Omental fat pad (tissue), 4 donors: Measurements from ENCODE around the gene BFAR. TPM values are rescaled to one million over a fixed set of nuclear protein-coding genes. Genes with fewer than 3 reads are reported as not detected.

Source experiments
- ATAC-seq: fragments of 150-250 bp; one replicate; pipeline ENCODE4 v1.9.1; 2016; ENCODE audit warnings: mild to moderate bottlenecking, moderate library complexity; ENCODE audit not compliant: low FRiP score
- DNase-seq: peaks from one replicate; pipeline ENCODE4 v3.0.0-alpha.2; 2019; ENCODE audit warnings: low spot score
- total RNA-seq, 4 donors: library from RNA; depleted of rRNA; stranded (reverse); fragments of >200 nt; gene quantifications; one replicate each; pipeline ENCODE4 v1.1.0, GENCODE V29; 2016
- TF ChIP-seq, protein P1 (sequence below), 3 donors: fragments of 450-650 bp; IDR thresholded peaks; one replicate each; pipeline ENCODE4 v1.5.1; 2016 to 2017; ENCODE audit warnings: antibody characterized with exemption in 3 of 3, mild to moderate bottlenecking in 3 of 3, moderate library complexity in 2 of 3

Gene BFAR, protein sequence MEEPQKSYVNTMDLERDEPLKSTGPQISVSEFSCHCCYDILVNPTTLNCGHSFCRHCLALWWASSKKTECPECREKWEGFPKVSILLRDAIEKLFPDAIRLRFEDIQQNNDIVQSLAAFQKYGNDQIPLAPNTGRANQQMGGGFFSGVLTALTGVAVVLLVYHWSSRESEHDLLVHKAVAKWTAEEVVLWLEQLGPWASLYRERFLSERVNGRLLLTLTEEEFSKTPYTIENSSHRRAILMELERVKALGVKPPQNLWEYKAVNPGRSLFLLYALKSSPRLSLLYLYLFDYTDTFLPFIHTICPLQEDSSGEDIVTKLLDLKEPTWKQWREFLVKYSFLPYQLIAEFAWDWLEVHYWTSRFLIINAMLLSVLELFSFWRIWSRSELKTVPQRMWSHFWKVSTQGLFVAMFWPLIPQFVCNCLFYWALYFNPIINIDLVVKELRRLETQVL
- 10 to 100 TPM; 47.3 to 73.0 (median 61.5) TPM for total RNA-seq

DNA sequence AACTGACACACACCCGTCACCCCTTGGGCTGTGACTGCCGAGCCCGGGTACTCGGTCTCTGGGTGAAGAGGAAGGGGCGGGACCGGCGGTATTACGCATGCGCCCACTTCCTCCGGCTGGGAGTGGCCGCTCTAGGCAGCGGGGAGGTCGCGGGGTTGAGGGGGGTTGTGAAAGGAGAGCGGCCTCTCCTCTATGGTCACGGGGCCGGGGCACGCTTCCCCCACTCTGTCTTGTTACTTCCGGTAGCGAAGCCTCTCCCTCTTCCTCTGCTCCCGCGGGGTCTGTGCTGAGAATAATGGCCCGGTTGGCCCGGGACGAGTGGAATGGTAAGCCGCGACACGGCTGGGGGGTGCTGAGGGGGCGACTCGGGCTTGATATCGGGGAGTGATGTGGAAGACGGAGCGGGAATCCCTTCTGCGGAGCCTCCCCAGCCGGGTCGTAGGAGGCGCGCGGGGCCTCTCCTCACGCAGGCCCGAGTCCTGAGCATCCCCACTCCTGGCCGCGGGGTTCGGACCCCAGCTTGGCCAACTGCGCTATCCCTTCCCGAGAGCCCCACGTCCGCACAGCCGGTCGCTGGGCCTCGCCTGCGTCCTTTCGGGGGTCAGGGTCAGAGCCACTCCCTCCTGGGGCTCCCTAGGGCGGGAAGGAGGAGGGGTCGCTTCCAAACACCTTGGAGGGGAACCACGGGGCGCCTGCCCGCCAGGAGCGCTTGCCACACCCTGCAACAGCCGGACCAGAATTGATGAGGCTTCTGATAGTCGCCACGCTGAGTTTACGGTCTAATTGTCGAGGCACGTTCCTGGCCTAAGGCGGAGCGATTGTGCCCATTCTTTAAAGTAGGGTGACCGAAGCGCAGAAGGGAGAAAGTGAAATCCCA lies at the start of gene BFAR:
Gene BFAR, plus strand, starts transcription at position 259 of the 877 bp plus-strand sequence. CDS start 11,396 bp downstream, outside the sequence.
- TF ChIP-seq, protein P1, sequence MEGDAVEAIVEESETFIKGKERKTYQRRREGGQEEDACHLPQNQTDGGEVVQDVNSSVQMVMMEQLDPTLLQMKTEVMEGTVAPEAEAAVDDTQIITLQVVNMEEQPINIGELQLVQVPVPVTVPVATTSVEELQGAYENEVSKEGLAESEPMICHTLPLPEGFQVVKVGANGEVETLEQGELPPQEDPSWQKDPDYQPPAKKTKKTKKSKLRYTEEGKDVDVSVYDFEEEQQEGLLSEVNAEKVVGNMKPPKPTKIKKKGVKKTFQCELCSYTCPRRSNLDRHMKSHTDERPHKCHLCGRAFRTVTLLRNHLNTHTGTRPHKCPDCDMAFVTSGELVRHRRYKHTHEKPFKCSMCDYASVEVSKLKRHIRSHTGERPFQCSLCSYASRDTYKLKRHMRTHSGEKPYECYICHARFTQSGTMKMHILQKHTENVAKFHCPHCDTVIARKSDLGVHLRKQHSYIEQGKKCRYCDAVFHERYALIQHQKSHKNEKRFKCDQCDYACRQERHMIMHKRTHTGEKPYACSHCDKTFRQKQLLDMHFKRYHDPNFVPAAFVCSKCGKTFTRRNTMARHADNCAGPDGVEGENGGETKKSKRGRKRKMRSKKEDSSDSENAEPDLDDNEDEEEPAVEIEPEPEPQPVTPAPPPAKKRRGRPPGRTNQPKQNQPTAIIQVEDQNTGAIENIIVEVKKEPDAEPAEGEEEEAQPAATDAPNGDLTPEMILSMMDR (IDR thresholded peaks at IDR 0.05): no peak
- ATAC-seq (peak; percentile 94), DNase-seq (peak; percentile 98)

DNA sequence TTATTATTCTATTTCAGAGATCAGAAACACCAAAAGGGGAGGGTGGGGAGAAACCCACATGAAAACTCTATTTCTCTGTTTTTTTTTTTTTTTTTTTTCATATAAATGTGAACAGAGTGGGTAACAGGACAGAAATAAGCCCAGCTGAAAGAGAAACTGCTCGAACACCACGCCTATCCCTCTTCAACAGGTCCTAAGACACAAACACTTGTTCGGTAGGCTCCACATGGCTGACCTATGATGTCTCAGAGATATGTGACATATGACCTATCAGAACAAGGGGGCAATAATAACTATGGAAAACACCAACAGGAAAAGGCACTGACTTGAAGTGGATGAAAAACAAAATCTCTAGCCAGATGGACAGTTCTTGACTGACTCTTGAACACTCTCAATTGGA lies 47.5 kb upstream of the BFAR start:
- TF ChIP-seq, protein P1 (IDR thresholded peaks at IDR 0.05): no peak
- ATAC-seq: no peak

DNA sequence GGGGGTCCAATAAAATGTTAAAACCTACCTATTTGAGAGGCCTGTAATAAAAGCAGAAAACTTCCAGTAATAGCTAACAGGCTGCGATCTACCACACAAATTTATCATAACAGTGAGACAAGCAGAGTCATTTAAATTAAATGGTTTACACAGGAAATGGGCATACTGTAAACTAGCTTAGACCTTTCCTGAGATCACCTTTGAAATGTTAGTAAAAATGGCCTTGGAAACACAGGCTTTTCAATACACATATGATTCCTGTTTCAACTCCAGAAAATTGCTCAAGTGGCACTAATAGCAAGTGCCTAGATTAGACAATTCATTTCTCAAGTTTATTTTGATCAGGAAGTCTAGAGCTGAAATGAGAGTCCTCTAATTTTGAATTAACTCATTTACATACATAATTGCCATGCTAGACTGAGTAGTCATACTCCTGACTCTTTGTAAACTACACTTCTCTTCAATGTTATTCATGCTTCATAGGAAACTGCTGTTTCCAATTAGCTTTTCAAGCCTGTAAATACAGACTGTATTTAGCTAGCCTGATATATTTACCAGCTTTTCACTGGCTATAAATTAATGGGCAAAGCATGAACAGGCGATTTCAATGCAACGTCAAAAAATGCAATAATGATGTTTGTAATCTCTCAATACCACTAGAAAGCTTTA lies 46.0 kb upstream of the BFAR start:
- ATAC-seq: no peak
- TF ChIP-seq, protein P1 (IDR thresholded peaks at IDR 0.05): no peak
- DNase-seq: no peak

More for the DNA sequence above, 47.5 kb upstream of the BFAR start:
- DNase-seq: no peak

DNA sequence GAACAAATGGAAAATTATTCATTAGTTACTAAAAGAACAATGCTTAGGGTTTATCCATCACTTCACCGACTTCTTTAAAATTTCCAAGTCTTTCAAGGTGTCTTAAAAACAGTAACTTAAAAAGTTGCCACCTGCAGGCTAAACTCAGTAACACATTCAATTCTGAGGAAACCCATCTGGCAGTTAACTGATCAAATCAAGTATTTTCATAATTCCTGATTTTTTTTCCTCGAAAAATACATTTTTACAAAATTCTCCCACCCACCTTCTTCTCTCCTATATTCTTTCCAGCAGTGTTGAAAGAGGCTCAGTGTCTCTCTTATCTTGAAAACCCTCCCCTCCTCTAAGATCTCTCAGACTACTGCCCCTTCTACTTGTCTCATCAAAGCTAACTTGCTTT lies 32.6 kb upstream of the BFAR start:
- TF ChIP-seq, protein P1 (IDR thresholded peaks at IDR 0.05): no peak
- ATAC-seq (no peak), DNase-seq (no peak)

DNA sequence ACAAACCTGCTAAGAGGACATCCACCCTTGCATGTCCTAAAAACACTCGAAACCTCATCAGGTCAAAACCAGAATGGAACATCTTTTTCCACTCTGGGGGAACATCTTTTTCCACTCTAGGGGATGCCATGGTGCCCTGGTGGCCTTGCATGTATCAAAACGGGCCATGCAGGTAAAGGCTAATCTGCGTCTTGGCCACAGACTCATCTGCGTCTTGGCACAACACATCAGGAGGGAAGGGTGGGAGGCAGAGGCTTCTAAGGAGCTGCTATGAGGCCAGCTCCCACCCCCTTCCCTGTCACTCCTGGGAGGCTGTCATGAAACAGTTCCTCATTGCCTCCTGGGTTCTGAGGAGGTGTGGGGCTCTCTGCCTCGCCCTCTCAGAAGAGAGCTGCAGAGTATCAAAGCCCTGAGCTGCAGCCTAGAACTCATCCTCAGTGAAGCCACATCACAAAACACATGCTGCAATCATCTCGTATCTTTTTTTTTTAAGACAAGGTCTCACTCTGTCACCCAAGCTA lies 30.2 kb upstream of the BFAR start:
- TF ChIP-seq, protein P1 (IDR thresholded peaks at IDR 0.05): no peak
- DNase-seq (no peak), ATAC-seq (no peak)

DNA sequence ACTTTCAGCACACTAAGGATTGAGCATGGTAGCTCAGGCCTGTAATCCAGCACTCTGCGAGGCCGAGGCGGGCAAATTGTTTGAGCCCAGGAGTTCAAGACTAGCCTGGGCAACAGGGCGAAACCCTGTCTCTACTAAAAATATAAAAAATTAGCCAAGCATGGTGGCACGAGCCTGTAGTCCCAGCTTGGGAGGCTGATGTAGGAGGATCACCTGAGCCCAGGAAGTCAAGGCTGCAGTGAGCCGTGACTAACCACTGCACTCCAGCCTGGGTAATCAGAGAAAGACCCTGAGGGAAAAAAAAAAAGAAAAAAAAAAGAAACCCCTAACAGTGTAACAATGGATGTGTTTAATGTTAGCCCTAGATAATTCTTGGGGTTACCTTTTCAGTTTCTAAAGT lies 26.6 kb upstream of the BFAR start:
- TF ChIP-seq, protein P1 (IDR thresholded peaks at IDR 0.05): no peak
- no peak for DNase-seq

More for the DNA sequence above, 26.6 kb upstream of the BFAR start:
- ATAC-seq: no peak
